NCI-H524 treated with DMSO at 0.1 percent for 48 hours (cell line): Measurements from ENCODE around the gene SOAT1.
A peak's percentile ranks its signal among the peaks of the same experiment; 100 is the strongest.
"Not testable (repeated sequence)": the region's sequence is repeated elsewhere in the genome, so short reads cannot be mapped to it uniquely, and the experiment has no call there.

Experiments used
- DNase-seq: peaks from one replicate; lab custom pipeline; 2025; lab: John Stamatoyannopoulos, UW

The SOAT1 gene

DNA sequence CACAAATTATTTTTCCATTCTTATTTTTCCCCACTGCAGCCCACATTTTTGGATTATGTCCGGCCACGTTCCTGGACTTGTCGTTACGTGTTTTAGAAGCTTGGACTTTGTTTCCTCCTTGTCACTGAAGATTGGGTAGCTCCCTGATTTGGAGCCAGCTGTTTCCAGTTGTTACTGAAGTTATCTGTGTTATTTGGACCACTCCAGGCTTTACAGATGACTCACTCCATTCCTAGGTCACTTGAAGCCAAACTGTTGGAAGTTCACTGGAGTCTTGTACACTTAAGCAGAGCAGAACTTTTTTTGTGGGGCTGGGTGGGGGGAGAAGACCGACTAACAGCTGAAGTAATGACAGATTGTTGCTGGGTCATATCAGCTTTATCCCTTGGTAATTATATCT lies 59.9 kb downstream of the SOAT1 start:
- no peak for DNase-seq

- not testable (repeated sequence) for DNase-seq
Observed at GRCh38 chr1:179361631-179362030, 68.0 kb downstream of the SOAT1 start.

GRCh38 chr1:179365342-179366092 lies 71.9 kb downstream of the SOAT1 start, which contains the start of gene AXDND1:
TSS of gene AXDND1 (plus strand) at chr1:179365971. CDS start at chr1:179366510, 539 bp downstream.
- peak; percentile 34 for DNase-seq

GRCh38 chr1:179366093-179366800 lies 72.7 kb downstream of the SOAT1 start:
- DNase-seq: no peak

DNA sequence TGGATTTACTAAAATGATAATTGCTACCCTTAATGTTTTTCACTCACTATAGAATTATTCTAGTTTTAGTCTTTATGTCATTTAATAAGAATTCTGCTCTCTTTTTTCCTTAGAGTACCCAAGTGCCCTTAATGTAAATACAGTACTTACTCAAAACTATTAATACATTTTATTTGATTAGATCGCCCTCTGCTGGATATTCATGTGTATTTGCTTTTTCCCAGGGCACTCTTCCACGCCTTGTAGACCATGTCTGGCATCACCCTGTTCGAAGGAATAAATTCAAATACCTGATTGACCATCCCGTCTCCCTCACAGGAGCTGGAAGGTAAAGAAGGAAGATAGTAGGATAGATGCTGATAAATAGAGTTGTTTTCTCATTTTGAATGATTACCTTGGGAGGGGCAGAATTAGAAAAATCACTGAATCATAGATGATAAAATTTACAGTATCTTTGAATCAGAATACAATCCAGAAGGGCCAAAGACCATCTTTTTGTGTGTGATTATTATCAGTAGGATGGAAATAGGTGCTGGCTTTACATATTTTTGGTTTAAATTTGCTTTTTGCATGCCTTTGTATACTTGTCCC lies 76.2 kb downstream of the SOAT1 start:
- DNase-seq: peak; percentile 47

- no peak for DNase-seq
Observed at GRCh38 chr1:179372160-179372559, 78.6 kb downstream of the SOAT1 start.

DNA sequence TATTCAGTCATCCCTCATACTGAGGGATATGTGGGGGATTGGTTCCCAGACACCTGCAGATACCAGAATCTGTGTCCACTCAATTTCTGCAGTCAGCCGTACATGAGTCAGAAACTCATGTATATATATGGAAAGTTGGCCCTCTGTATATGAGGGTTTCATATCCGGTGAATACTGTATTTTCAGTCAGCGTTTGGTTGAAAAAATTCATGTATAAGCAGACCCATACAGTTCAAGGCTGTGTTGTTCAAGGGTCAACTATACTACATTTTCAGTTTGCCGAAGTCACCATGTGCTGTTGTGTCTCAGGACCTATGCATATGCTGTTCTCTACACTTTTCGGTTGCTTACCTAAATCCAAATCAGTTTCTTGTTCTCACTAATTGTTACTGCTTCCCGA lies 82.6 kb downstream of the SOAT1 start:
- DNase-seq: no peak

DNA sequence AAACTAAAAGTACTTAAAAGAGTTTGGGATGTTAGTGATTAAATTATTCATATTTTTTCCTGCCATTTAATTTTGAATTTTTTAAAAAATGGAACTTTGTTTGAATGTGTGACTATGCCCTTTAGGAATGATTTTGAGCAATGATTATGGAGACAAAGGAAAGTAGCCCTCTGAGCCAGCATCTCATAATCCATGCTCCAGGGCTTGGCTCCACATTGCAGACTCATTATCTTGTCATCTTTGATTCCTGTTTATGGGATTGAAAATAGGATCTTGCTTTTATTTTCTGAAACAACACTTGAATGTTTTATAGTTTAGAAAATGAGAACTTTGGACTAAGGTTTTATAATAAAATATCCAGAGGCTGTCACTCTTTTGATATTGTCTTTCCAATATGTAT lies 86.7 kb downstream of the SOAT1 start:
- no peak for DNase-seq

DNA sequence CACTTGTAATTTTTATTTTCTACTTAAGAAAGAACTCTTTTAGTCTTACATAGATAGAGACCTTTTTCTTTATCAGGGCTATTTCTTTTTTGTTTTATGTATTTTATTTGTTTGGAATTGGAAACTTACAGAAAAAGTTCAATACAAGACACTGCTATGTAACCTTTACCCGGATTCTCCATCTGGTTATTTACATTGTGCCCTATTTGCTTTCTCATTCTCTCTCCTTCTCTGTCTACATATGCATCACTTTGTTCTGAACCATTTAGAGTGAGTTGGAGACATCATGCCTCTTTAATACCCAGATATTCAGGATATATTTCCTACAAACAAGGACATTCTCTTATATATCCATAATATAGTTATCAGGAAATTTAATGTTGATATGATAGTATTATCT lies 90.4 kb downstream of the SOAT1 start:
- DNase-seq: no peak

DNA sequence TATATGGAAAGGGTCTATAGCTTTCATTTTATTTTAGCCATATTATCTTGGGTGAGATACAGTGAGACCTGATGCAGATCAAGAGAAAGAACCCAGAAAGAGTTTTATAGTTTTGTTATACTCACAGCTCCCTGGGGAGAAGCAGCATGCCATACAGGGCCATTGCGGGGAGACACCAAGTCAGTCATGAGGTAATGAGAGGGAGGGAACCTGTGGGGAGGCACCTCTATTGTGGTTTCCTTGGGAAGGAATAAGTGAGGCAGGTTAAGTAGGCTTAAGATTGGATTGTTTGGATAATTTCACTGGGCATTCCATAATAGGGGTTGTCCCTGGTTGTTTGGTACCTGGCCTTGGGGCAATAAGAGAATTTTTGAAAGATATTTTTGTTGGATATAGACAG lies 91.9 kb downstream of the SOAT1 start:
- no peak for DNase-seq

DNA sequence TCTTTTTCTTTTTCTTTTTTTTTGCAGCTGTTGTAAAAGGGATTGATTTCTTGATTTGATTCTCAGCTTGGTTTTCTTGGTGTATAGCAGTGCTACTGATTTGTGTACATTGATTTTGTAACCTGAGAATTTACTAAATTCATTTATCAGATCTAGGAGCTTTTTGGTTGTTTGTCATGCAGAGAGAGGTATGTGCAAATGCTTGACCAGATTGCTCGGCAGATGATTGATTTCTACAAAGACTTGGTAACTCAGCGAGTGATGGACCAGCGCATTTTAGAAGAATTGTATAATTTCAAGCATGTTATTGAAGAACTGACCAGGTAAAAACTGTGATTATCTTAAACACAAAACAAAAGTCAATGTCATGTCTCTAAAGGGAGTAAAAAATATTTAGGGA lies 100.1 kb downstream of the SOAT1 start:
- no peak for DNase-seq

GRCh38 chr1:179399399-179399798 lies 105.8 kb downstream of the SOAT1 start:
- not testable (repeated sequence) for DNase-seq
